ELF-1 (cell line): ENCODE results near the gene IFT80.

Source experiments
- DNase-seq: peaks from one replicate; pipeline ENCODE4 v3.0.0-alpha.2; 2016; ENCODE audit warnings: low read depth, low spot score

Gene IFT80

GRCh38 chr3:160278210-160278609 lies 120.8 kb downstream of the IFT80 start:
- DNase-seq: no peak

DNA sequence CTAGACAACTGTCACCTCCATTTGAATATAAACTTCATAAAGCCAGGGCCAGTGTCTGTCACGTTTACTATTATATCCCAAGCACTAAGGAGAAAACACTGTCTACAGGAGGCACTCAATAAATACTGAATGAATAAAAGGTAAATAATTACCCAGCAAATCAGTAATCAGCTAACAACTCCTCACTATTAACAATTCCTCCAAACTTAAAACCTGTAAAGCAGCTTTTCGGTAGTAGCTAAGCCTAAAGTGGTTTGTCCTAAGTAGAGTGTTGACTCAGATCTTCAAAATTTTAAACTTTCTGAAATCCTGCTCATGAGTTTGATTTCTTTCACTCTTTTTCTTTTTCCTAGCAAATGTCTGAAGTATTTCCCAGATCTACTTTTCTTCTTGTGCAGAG lies 133.9 kb downstream of the IFT80 start:
- no peak for DNase-seq

DNA sequence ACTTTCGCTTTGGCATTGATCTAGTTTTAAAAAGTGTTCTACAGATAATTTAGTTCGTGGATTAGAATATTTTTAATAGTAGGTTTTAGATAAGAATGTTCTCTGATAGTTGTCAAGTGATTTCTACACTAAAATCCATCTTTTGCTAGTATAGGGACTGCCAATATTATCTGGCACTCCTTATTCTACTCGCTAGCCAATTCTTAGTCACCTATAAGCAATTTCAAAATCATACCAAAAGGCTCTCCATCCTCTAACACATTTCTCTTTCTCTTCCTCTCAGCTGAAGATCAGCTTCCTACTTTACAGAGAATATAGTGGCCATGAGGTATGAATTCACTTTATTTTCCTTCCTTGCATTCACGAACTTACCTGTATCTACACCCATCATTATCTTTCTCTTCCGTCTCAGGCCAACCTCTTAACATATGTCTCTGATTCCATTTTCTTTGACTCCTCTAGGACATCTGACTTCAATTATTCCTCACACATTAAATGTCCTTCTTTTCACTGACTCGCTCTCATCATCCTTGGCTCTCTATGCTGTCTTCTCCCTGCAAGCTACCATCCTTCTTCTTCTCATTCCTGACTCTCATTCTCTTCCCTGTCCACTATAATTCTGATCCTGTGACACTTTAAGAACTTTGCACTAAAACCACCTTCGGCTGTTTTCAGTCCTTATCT lies 138.3 kb downstream of the IFT80 start:
- no peak for DNase-seq

- DNase-seq: no peak
Measured at GRCh38 chr3:160259589-160259988, 139.4 kb downstream of the IFT80 start.

DNA sequence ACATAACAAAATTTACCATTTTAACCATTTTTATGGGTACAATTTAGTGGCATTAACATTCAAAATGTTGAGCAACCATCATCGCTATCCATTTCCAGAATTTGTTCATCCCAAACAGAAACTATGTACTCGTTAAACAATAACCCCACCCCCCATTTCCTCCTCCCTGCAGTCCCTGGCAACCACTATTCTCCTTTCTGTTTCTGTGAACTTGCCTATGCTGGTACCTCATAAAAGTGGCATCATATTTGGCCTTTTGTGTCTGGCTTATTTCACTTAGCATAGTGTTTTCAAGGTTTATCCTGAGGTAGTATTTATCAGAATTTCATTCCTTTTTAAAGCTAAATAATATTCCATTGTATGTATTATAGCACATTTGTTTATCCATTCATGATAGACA lies 141.4 kb downstream of the IFT80 start:
- DNase-seq: no peak

DNA sequence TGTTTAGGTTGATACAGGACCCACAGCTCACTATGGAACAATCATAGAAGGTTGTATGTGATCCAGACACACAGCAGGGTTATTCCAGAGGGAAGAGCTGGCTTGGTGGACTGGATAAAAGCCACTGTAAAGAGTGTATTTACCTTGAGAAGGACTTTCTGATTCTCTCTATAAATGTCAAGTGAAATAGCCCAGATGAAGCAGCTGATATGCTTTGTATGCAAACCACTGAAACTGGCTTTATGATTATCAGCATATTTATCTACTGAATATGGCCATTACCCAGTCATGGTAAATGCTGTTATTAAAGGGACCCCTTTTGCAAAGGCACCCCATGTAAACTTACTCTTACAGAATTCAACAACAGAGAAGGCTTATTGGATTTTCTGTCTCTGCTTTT lies 145.7 kb downstream of the IFT80 start:
- DNase-seq: no peak

GRCh38 chr3:160247766-160248165 lies 151.3 kb downstream of the IFT80 start:
- DNase-seq: no peak

DNA sequence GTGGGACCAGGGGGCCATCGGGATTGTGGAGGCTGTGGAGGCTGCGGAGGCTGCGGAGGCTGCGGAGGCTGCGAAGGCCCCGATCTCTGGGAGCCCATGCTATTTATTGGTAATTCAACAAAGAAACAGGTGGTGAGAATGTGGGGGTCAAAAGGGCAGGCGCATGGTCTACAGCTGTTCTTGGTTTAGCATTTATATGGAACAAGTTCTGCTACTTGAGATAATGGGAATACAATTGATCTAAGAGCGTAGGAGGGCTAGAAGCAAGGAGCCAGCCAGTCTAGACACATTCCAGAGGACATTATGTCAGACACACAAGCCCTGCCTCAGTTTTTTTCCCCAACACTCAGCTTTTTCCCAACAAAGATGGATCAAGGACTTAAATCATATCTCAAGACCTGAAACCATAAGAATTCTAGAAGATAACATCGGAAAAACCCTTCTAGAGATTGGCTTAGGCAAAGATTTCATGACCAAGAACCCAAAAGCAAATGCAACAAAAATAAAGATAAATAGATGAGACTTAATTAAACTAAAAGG lies 153.7 kb downstream of the IFT80 start:
- peak; percentile 56 for DNase-seq

GRCh38 chr3:160240719-160241118 lies 158.3 kb downstream of the IFT80 start:
- DNase-seq: peak; percentile 15

DNA sequence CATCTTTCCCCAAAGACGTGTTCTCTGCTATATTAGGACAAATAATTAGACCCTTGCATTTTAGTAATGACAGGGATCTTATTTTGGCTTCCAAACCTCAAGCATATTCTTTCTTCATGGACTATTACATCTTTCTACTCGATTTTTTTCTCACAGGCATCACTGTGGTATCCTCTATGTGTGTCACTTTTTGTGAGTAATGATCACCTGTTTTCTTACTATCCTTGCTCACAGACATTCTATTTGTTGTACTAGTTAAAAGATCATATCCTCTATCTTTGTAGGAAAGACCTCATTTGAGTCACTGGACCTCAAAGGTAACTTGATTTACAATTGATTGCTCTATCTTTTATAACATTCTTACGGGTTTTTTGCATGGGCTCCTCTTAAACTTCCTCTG lies 167.0 kb downstream of the IFT80 start:
- no peak for DNase-seq

DNA sequence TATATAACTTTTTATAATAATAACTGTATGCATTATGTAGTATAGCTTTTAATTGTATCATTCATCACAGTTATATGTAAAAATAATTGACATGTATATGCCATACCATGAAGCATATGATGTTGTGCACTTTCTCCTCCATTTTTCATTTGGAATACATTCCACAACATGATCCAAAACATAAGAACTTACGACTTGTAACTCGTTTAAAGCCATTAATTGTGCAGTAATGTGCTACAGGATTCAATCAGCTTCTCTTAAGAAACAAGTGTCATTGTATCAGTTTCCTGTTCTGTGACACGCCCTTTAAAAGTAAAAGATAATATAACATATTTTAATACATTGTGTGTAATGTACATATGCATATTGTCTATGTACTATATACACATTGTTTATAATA lies 171.6 kb downstream of the IFT80 start:
- no peak for DNase-seq

GRCh38 chr3:160226026-160226907 lies 172.8 kb downstream of the IFT80 start:
- peak; percentile 42 for DNase-seq

DNA sequence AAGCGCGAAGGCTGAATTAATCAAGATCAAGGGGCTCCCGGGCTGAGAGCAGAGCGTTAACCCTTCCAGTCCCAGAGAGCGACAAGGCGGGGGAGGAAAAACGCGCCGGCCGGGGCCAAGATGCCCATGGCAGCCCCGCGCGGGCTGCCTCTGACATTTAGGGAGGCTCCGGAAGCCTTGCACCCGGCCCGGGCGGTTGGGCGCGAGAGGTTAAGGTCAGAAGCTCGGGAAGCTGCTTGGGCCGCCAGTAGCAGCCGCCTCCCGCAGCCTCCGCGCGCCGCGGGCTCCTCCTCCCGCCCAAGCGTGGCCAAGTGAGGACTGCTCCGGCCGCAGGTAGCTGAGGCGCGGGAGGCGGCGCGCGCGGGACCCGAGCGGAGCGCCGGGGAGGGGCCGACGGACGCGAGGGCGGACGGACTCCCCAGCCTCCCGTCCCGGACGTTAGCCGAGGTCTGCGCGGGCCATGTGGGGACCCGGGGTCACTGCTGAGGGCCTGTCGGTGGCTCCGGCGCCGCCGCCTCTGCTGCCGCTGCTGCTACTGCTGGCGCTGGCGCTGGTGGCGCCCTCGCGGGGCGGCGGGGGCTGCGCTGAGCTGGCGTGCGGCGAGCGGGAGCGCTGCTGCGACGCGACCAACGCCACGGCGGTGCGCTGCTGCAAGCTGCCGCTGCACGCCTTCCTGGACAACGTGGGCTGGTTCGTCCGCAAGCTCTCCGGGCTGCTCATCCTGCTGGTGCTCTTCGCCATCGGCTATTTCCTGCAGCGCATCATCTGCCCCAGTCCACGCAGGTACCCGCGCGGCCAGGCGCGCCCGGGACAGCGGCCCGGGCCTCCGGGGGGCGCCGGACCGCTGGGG lies 173.6 kb downstream of the IFT80 start, which contains the start of gene C3orf80:
Gene C3orf80 (plus strand): TSS at position 247 of the 850 bp plus-strand sequence. CDS start 214 bp downstream, at position 461.
- DNase-seq: peak; percentile 83

GRCh38 chr3:160224811-160225175 lies 174.2 kb downstream of the IFT80 start:
- peak; percentile 22 for DNase-seq

DNA sequence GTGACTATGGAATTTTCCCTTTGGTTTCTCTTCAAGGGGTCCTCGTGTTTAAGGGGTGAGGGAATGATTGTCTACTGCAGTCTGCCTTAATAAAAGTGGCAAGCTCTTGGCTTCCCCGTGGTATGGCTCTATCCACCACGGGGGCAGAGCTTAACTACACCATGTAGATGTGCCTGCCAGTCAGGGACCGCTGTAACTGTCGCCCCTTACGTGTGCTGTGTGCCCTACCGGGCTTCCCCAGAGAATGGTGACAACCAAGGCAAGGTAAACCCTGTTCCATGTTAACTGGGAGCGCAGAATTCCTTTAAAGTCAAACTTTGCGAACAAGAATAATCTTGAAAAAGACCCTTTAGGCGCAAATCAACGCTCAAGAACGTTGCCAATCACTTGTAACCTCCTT lies 174.8 kb downstream of the IFT80 start:
- DNase-seq: no peak

DNA sequence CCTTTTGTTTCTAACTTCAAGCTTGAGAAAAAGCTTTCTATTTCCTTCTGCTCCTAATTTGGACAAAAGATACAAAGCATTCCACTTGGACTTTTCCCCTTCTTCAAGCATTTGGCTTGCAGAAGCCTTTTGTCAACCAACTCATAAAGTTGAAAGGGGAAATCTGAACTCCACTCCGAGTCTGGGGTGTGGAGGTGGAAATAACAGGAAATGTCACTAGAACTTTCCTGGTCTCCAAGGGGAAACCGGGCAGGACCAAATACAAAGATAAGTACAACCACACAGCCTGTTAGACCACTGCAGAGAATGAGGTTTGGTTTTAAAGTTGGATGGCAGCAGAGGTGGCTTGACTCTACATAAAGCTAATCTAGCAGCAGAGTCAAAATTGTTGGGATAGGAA lies 178.0 kb downstream of the IFT80 start:
- no peak for DNase-seq

DNA sequence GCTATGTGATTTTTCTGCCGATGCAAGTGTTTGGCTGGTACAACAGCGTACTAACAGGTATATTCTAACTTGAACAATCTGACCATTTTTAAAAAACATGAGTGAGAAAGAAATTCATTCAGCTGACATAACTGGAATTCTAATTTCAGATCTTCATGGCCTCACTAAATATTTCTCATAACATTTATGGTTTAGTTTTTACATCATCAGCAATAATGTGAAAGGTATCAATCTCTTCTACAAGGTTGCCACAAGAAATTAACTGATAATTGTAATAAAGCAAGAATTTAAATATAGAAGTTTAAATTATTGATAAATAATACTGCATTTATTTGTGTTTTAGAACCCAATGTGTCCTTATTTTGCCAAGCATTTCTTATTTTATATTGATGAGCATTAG lies 179.0 kb downstream of the IFT80 start:
- DNase-seq: no peak

DNA sequence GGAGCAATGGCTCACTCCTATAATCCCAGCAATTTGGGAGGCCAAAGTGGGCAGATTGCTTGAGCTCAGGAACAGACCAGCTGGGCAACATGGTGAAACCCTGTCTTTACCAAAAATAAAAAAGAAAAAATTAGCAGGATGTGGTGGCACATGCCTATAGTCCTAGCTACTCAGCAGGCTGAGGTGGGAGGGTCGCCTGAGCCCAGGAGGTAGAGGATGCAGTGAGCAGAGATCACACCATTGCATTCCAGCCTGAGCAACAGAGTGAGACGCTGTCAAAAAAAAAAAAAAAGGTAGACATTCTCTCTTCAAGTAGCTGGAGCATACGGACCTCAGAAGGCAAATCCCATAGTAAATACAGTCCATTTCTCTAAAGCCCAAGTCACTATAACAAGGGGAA lies 180.9 kb downstream of the IFT80 start:
- no peak for DNase-seq

DNA sequence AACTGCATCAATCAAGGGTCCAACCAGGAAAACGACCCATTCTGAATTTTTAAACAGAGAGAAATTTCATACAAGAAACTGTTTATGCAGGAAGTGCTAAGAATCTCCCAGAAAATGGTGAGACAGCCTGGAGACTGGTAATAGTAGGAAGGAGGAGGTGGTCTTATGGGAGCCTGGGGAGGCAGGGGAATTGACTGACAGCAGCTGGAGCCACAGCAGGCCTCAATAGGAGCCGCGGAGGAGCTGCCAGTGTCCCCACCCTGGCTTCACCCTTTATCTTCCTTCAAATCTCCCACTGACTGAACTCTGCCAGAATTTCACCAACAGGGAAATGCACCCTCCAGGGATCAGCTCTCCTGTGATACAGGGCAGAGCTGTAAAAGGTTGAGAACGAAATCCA lies 181.3 kb downstream of the IFT80 start:
- peak; percentile 28 for DNase-seq

DNA sequence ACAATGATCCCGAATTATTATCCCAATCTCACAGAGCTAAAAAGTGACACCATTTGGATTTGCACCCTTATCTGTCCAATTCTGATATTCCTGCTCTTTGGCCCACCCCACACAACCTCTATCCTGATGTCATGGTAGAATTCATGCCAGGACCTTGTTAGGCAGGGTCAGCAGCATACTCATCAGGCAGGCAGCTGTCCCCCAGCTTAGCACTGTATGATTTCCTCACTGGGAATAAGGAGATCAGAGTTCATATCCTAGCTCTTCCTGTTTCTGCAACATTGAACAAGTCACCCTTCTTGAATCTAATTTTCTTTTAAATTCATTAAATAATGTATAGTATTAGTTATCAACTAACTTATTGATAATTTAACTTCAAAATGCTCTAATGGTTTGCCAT lies 185.8 kb downstream of the IFT80 start:
- no peak for DNase-seq

GRCh38 chr3:160210799-160211221 lies 188.2 kb downstream of the IFT80 start:
- DNase-seq: peak; percentile 39

DNA sequence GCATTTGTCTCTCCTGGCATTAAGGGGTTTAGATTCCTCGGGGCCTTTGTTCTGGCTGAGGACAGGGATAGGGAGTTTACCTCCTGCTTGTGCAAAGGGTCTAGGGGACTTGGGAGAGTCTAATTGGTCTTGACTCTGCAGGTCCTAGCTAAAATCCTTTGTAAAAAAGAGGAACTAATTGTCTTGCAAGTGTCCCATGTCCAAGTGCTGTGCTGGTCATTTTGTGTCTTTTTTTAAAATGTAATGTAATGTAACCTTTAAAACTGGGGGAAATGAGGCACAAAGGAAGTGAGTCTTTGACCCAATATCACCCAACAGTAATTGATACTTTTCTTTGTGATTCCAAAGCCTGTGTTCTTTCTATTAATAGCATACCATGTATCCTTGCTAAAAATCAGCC lies 188.7 kb downstream of the IFT80 start:
- DNase-seq: no peak
